GM18858 (cell line): ENCODE data around the gene PALM3.

Experiments
- ATAC-seq: cut with Tn5 transposase; IDR thresholded peaks from one replicate; pipeline ENCODE4 v1.9.1; 2021; ENCODE audit not compliant: unreplicated experiment

Gene PALM3

DNA sequence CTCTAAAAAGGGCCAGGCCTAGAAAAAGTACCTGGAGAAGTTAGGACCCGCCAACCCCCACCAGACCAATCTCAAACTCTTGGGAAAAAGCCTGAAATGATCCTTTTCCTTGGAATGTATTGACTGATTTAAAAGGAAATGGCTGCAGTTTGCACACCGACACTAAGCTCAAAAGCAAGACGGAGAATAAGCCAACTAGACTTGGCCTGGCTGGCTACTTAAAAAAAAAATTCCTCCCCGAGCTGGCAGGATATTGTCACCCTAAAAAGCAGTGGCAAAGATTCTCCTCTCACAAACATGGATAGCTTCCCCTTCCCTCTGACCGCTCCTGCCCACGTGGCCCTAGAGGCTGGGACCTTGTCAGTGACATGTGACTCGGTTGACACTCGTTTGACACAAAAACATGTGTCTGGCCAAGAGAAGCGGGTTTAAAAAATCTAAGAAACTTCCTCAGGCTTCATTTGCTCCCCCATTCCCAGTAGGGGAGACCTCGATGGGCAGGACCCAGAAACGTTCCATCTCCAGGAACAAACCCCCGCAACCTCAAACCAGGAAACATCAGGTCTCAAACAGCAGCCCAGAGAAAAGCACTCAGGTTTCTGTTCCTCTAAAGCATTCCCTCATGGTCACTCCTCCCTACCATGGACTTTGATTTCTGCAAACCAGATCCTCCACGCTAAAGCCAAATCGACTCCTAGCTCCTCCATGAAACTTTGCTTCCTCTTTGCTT lies 57.1 kb downstream of the PALM3 start:
- no peak for ATAC-seq
